ENCODE measurements around the gene AKNA.

Gene AKNA

GRCh38 chr9:114366334-114367128 lies 21.3 kb downstream of the AKNA start:
- H3K4me3 ChIP-seq (ENCODE audit: low read depth, low read length), result no peak overlapping the region
- TF ChIP-seq, protein P1, sequence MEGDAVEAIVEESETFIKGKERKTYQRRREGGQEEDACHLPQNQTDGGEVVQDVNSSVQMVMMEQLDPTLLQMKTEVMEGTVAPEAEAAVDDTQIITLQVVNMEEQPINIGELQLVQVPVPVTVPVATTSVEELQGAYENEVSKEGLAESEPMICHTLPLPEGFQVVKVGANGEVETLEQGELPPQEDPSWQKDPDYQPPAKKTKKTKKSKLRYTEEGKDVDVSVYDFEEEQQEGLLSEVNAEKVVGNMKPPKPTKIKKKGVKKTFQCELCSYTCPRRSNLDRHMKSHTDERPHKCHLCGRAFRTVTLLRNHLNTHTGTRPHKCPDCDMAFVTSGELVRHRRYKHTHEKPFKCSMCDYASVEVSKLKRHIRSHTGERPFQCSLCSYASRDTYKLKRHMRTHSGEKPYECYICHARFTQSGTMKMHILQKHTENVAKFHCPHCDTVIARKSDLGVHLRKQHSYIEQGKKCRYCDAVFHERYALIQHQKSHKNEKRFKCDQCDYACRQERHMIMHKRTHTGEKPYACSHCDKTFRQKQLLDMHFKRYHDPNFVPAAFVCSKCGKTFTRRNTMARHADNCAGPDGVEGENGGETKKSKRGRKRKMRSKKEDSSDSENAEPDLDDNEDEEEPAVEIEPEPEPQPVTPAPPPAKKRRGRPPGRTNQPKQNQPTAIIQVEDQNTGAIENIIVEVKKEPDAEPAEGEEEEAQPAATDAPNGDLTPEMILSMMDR (IDR thresholded peaks at IDR 0.05; ENCODE audit: low read depth, low read length), result no peak
- in situ Hi-C loops (cut with HindIII; ENCODE audit: low sequenced_read_pairs), result no loop called here
- DNase-seq (ENCODE audit: low read depth, low spot score), result peak; percentile 92

GRCh38 chr9:114365194-114365593 lies 22.6 kb downstream of the AKNA start:
- no peak overlapping the region for H3K4me3 ChIP-seq (ENCODE audit: low read depth, low read length)
- in situ Hi-C loops (cut with HindIII; ENCODE audit: low sequenced_read_pairs), result no loop called here
- TF ChIP-seq, protein P1 (IDR thresholded peaks at IDR 0.05; ENCODE audit: low read depth, low read length), result no peak
- no peak for DNase-seq (ENCODE audit: low read depth, low spot score)

DNA sequence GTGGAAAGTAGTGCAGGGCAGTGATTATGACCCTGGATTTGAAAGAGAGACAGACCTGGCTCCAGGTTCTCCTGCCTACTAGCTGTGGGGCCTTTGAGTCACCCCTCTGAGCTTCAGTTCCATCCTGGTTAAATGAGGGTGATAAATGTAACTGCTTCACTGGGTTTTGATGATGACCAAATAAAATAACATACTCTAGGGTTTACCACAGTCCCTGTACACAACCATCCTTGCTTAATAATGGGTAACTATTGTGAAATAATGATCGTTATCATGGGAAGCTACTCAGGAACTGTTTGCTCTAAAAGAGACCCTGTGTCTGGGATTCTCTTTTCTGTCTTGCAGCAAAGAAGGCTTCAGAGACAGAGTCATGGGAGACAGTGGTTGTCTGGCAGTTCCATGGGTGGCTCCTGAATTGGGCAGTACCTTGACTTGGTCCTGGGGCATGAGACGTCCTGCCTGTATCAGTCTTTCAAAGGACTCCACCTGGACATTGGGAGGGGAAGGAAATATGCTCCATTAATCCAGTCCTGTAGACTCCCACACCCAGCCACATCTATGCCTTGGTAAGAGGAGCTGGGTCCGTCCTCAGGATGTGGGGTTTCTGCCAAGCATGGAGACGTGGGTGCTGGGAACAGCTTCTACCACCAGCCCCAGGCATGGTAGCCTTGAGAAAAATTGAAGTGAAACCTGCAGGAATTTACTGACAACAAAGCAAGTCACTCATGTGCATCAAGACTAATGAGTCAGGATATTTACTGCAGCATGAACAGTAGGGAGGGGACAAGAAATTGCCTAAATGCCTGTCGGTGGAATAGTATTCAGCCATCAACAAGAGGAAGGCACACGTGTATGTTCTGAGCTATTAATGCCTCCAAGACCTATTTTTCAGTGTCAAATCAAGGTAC lies 23.4 kb downstream of the AKNA start:
- in situ Hi-C loops (cut with HindIII; ENCODE audit: low sequenced_read_pairs), result no loop called here
- TF ChIP-seq, protein P1 (IDR thresholded peaks at IDR 0.05; ENCODE audit: low read depth, low read length), result no peak
- peak; percentile 76 for DNase-seq (ENCODE audit: low read depth, low spot score)
- H3K4me3 ChIP-seq (ENCODE audit: low read depth, low read length), result no peak overlapping the region

DNA sequence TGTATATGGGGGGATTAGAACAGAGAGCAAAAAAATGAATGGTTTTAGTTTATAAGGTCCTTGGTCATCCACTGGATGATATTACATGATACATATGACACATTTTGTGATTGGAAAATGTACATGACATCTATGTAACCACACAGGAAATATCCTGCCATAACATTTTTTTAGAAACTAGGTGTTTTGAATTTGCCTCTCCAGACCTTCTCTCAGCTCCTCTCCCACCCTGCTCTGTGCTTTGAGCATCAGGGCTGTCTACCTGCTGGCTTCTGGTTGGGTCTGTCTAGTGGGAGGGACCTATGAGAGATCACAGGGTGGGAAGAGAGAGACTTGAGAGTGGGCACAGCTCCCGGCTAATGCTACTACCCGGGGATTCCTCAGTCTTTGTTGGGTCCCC lies 24.4 kb downstream of the AKNA start:
- H3K4me3 ChIP-seq (ENCODE audit: low read depth, low read length), result no peak overlapping the region
- in situ Hi-C loops (cut with HindIII; ENCODE audit: low sequenced_read_pairs), result no loop called here

GRCh38 chr9:114362394-114362793 lies 25.4 kb downstream of the AKNA start:
- in situ Hi-C loops (cut with HindIII; ENCODE audit: low sequenced_read_pairs), result no loop called here
- H3K4me3 ChIP-seq (ENCODE audit: low read depth, low read length), result no peak overlapping the region
- no peak for DNase-seq (ENCODE audit: low read depth, low spot score)
- TF ChIP-seq, protein P1 (IDR thresholded peaks at IDR 0.05; ENCODE audit: low read depth, low read length), result no peak

More for the DNA sequence above, 24.4 kb downstream of the AKNA start:
- TF ChIP-seq, protein P1 (IDR thresholded peaks at IDR 0.05; ENCODE audit: low read depth, low read length), result no peak
- no peak for DNase-seq (ENCODE audit: low read depth, low spot score)

DNA sequence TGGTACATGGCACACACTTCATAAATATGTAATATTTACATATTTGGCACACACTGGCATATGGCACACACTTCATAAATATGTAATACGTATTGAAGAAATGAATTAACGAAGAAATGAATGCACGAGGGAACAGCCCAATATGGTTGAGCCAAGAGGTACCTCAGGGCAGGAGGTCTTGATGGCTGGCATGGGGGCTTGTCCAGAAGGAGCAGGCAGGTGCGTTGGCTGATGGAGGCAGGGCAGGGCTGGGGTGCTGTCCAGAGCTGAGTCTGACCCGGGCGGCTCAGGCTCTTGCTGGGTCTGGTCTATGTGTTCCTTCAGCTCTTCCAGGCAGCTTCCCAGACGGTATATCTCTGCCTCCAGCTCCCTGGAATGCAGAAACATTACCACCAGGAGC lies 26.2 kb downstream of the AKNA start:
- DNase-seq (ENCODE audit: low read depth, low spot score), result no peak
- TF ChIP-seq, protein P1 (IDR thresholded peaks at IDR 0.05; ENCODE audit: low read depth, low read length), result no peak
- no peak overlapping the region for H3K4me3 ChIP-seq (ENCODE audit: low read depth, low read length)
- in situ Hi-C loops (cut with HindIII; ENCODE audit: low sequenced_read_pairs), result no loop called here

All from astrocyte of the spinal cord (primary cell).